HG03432 (cell line): ENCODE results near the gene UGT3A2.

Source experiments
- ATAC-seq: cut with Tn5 transposase; IDR thresholded peaks from one replicate; pipeline ENCODE4 v1.9.1; 2021; ENCODE audit warnings: mild to moderate bottlenecking, moderate library complexity; ENCODE audit not compliant: unreplicated experiment

Gene UGT3A2

GRCh38 chr5:36066540-36067210 is at the start of gene UGT3A2:
TSS of gene UGT3A2 (minus strand) at chr5:36066882. CDS start at chr5:36066789, 93 bp downstream.
- ATAC-seq: no peak

GRCh38 chr5:36111238-36111637 is 44.6 kb upstream of the UGT3A2 start:
- no peak for ATAC-seq

DNA sequence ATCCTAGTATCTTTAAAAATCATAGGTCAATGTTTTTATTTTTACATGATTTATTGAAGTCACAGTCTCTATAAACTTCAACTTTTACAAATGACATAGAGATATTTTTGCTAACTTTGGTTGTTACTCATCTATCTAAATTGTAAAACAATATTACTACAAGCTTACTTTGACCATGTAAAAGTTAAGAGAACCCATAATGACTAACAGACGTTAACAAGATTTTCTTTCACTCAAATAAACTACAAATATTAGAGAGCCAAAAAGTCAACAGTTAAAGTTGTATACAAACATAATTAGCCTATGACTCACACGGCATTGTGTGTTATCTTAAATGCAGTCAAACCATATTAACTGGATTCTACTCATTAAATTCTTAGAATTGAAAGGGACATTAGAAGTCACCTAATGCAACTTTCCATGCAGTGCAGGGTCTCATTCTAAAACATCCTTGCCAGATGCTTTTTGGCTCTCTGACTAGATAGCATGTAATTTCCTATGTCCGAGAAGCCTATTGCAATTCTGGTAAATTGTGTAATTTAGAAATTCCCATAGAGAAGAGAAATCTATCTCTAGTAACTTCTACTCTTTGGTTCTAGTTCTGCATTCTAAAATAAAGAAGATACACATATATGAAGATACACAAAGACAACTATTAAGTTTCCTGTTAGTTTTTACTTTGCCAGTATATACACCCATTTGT is 42.2 kb upstream of the UGT3A2 start:
- no peak for ATAC-seq

- no peak for ATAC-seq
These were observed 39.1 kb upstream of the UGT3A2 start for GRCh38 chr5:36105819-36106218.

GRCh38 chr5:36099748-36100147 is 33.1 kb upstream of the UGT3A2 start:
- ATAC-seq: no peak

GRCh38 chr5:36096486-36096885 is 29.8 kb upstream of the UGT3A2 start:
- no peak for ATAC-seq

DNA sequence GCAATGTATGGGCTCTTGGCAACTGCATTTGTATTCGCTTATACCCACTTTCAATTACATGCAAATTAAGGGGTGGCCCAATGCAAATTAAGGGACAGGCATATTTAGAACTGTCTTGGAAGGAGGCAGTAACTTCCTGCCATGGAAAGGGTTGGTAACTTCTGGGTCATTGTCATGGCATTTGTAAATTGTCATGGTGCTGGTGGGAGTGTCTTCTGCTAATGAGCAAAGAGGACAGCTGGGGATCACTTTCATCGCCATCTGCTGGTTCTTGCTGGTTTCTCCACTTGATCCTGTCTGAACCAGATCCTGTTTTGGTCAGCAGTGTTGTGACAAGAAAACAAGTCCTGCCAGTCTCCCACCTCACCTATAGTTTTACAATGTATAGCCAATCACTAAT is 23.3 kb upstream of the UGT3A2 start:
- ATAC-seq: peak; percentile 63

DNA sequence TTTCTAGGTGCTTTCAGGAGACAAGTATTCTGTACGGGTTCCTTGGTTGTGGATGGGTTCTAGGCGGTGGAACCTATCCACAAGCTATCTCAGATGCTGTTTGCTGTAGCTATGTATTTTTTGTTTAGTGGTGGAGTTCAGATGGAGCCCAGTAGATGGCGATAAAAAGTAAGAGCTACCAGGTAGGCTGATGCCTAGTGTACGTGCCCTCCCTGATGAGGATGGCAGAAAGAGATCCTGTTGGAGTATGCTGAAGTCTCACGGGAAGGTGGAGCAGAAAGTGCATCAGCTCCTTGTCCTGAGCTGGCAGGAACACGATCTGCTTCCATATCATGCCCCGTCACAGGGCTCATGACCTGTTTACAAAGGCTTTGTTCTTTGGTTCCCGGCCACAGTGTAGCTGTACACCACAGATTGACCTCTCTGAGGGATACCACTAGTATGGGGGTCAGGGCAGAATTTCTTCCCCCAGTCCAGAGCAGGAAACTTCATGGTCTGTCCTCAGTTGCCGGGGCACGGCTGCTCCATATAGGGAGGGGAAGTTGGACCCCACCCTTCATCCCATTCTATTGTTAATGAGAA is 12.6 kb upstream of the UGT3A2 start:
- peak; percentile 98 for ATAC-seq

DNA sequence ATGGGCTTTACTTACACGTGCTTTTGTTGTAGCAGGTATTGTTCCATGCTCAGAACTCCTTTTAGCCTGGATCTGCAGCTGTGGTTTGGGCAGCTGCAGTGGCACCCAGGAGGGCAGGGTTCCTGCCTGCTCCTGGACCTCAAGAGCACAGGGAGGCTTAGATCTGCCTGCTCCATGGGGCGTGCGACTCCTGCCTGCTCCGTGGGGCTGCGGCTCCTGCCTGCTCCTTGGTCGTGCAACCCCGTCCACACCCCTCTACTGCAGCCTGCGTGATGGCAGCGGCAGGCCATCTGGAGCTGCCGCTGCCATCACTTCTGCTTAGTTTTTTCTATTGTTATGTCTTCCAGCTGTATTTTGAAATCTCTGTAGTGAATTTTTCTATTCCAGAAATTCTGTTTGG is 11.7 kb upstream of the UGT3A2 start:
- ATAC-seq: no peak

DNA sequence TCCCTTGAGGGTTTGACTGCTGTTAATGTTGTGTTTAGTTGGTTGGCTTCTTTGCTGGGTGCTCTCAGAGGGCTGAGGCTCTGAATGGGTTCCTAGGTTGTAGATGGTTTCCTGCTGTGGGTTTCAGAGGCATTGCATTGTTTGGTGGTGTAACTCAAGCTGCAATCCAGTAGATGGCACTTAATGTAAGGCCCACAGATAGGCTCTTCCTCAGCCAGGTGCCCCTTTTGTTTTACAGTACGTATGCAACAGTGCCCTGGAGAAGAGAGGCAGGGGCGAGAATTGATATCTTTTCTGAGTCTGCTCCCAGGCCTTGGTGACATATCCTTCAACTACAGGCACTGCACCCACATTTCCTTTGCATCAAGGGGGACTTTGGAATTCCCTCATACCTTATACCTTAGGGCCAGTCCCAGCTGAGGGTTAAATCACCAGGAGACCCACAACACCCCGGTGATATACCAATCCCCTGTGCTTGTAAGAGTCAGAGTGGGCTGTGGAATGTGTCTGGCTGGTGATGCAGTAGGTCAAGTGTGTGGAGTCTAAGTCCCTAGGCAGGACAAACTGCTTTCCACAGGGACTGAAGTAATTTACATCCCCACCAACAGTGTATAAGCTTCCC is 7.0 kb upstream of the UGT3A2 start:
- peak; percentile 78 for ATAC-seq

DNA sequence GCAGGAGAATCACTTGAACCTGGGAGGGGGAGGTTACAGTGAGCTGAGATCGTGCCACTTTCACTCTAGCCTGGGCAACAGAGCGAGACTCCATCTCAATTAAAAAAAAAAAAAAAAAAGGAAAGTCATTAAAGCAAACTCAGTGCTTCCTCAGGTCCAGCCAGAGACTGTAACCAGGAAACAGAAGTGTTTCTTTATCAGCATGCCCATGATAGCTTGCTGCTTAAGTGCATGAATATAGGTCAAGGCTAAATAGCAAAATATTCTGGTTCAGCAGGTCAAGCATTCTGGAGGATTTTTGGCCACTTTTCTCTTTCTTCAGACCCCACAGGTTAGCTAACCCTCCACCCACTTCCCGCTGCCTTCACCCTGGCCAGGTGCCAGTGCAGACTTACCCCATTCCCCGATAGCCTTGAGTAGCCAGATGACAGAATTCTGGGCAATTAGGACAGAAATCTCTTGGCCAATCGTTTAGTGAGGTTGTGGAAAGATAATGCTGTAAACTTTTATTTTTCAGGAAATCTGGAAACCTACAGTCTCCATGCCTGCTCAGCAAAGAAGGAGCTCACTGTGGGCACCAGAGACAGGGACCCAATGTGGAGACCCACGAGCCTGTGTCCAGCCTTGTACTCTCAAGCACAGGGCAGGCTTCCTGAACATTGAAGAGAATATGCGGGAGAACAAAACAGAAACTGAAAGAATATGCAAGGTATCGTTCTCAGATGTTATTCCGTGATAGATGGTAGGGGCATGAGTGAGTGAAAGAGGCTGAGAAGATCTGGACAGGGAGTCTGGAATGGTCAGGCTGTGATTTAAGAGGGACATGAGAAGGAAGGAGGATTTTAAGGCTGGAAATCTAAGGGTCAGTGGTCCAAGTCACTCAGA is 4.2 kb upstream of the UGT3A2 start:
- ATAC-seq: no peak

GRCh38 chr5:36068751-36069281 is 2.1 kb upstream of the UGT3A2 start:
- ATAC-seq: no peak

GRCh38 chr5:36066001-36066539 is 612 bp downstream of the UGT3A2 start:
- no peak for ATAC-seq

GRCh38 chr5:36060420-36060887 is 6.2 kb downstream of the UGT3A2 start:
- no peak for ATAC-seq

GRCh38 chr5:36059571-36060419 is 6.9 kb downstream of the UGT3A2 start:
- no peak for ATAC-seq

DNA sequence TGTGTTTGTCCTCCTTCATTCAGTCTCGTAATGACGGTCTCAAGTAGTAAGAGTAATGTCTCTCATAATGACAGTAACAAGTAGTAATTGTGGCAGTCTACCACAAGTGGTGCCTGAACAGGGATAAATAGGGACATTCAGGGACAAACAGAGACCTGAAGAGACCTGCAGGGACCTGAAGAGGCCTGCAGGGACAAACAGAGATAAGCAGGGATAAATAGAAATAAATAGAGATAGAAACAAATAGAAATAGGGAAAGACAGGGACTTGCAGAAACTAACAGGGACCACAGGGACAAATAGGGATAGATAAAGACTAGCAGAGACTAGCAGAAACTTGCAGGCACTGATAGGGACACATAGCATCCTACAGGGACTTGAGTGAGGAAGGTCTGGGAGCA is 7.9 kb downstream of the UGT3A2 start:
- no peak for ATAC-seq

DNA sequence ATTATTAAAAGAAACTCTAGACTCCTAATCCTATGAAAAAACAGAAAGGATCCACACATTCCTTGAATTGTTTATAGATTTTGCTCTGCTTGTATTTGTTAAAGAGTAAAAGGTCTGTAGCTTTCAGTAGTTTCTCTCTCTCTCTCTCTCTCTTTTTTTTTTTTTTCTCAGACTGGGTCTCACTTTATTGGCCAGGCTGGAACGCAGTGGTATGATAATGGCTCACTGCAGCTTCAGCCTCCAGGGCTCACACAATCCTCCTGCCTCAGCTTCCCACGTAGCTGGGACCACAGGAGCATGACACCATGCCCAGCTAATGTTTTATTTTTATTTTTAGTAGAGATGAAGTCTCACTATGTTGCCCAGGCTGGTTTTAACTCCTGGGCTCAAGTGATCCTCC is 9.3 kb downstream of the UGT3A2 start:
- ATAC-seq: no peak

DNA sequence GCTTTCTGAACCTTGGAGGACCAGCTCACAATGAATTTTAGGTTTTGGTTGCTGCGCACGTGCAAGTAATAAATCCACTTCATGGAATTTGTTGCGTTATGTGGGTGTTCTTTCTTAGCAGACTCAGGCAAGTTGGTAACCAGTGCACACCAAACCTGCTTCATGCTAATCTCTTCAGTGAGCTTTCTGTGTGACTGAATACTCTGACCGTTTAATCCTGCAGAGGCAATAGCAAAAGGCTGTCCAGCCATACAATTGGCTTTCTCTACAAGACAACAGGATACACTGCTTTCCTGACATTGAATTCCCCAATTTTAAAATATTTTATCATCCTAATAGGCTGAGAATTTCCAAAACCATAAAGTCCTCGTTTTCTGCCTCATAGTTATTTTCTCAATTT is 10.3 kb downstream of the UGT3A2 start:
- no peak for ATAC-seq

DNA sequence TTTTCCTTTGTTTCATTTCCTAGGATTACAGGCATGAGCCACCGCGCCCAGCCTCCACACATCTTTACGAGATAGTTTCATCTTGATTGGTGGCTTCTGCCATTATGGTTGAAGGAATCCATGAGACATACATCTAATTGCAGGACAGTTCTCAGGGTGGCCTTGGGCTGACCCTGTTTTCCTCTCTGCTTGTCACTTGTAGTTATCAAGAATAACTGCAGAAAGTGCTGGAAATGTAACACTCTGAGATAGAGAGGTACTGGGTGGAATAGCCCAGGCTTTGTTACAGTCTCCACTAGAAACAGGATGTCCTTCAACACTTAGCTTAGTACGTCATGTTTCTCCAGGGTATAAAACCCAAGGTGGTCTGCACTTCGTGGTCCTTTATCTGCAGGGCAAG is 10.7 kb downstream of the UGT3A2 start:
- no peak for ATAC-seq
